Measurements from ENCODE around the gene ABCA1.
"Not testable (repeated sequence)": the region's sequence is repeated elsewhere in the genome, so short reads cannot be mapped to it uniquely, and the experiment has no call there.

The ABCA1 gene

DNA sequence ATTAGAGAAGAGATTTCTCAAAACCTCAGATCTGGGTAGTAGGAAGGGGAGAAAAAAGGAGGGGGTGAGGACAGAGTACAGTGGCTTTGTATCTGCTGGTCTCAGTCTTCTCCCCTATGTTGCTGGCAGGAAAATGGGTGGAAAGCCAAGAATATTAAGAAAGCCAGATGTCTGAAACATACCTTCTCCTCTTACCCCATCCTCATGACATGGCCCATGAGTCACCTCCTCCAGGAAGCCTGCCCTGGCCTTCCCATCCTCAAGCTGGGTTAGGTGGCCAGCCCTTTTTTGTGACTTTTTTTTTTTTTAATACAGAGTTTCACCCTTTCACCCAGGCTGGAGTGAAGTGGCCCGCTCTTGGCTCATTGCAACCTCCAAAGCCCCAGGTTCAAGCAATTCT lies 61.8 kb downstream of the ABCA1 start:
- no peak for DNase-seq

DNA sequence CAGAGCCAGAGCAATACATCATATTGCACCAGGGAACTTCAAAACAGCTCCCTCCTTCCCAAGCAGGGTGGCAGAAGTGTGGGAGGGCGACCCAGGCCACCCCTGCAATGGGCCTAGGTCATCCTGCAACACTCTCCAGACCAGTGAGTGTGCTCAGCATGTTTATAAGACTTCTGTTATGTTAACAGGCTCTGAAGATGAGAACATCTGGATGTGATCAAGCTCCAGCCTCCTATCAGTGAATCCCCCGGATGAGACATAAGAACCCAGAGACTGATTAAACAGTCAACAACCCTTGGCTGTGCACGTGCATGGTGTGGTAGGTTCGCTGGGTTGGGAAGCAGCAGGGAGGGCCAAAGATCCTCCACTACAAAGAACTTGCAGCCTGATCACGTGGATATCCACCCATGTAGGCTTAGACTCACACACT lies 63.3 kb downstream of the ABCA1 start:
- no peak for DNase-seq

DNA sequence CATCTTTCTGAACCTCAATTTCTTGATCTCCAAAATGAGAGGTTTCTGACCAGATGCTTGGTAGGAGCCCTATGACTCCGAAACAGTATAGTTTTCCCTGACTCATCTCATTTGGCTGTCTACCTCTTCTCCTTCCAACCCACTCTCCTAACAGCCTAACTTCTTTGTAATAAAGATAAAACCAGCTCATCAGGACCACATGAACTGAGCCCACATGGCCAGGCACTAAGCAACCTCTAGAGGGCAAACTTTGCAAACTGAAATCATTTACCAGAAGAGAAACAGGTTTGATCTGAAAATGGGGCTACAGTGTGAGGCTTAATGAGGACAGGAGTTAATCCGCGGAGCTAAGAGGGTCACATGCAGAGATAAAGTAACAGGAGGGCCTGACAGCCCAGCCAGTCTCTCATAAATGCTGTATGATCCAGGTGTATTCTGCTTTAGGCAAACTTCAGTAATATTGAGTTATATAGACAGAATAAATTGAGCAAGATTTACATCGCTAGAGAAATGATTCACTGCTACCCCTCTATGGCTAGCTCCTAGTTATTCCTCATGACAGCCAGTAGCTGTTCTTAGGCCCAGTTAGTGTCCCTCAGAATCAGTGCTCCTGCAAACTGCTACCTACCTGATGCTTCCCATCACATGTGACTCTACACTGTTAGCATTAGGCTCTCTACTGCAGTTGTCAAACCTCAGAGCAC lies 64.6 kb downstream of the ABCA1 start:
- DNase-seq, result peak; percentile 61

DNA sequence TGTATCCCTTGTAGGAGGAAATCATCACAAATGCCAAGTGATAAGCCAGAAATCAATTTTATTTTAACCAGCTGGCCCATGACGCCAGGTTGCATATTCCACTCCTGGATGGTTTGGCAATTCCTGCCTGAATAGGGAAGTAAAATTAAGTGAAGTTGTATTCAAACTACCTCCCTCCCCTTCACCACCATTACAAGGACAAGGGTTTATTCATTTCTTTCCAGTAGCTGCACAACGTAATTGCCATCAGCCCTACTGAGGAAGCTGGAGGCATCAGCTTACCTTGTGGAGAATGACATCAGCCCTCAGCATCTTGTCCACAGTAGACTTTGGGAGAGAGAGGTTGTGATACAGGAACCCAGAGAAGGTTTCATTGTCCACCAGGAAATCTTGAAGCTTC lies 66.6 kb downstream of the ABCA1 start:
- no peak for DNase-seq

DNA sequence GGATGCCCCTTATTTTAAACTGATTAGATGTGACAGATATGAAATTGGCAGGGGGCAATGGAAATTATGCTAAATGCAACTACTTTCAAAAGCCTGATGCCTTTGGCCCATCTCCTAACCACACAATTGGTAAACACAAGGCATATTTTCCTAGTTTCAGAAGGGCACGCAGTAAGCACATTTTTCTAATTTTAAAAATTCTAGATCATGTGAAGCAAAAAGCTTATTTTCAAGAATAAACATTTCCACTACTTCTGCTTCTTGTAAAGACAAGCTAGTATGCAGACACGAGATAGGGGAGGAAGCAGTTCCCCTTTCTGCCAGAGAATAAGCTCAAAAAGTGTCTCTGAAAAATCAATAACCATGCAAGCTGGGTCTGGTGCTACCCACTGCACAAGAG lies 67.7 kb downstream of the ABCA1 start:
- DNase-seq, result no peak

DNA sequence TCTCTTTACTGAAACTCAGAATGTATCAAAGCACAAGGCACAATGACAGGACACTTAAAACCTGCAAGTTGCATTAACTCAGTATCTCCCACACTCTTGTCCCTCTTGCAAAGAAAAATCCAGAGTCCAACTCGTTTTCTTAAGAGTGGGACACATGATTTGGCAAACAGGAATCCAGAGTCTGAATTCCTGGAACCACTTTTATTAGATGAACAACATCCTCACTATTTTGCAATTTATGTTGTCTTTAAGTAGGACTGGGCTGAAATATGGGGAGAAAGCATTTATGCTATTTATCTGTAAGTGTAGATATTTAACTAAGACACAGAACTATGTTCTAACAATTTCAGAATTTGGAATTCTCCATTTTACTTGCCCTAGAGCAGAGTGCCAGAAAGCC lies 69.1 kb downstream of the ABCA1 start:
- no peak for DNase-seq

DNA sequence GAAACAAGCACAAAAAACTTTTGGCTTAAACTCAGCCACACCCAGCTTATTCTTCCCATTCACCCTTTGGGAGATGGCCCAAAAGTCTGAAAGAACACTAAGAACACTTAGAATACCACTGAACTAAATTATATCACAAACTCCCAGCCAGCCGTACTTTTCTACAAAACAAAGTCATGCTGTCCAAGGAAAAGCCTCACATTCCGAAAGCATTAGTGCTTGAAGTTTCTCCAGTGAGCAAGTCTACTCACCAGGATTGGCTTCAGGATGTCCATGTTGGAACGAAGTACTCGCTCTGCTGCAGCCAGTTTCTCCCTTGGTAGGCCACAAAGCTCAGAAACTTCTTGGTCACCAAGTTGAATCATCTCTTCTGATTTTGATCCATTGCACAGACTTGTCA lies 69.7 kb downstream of the ABCA1 start:
- no peak for DNase-seq

DNA sequence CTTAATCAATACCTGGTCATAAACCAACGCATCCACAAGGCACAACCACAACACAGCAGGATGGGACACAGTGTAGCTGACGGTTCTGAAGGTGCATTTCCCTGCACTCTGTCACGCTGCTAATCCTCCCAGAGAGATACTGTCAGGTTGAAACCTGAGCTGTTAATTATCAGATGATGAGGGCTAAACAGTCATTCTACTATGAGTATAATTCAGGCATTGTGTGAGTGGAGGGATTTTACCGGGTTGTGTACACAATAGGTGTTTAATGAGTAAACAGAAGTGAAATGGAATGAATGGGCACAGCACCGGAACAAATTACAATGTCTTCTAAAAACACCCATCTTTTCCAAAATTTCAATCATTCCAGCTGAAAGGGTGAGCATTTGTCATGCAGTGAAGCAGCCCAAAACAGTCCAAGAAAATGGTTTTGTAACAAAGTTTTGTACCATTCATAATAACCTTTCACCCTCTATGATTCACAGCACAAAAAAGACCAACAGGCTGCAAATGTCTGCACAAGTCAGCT lies 71.5 kb downstream of the ABCA1 start:
- DNase-seq, result no peak

DNA sequence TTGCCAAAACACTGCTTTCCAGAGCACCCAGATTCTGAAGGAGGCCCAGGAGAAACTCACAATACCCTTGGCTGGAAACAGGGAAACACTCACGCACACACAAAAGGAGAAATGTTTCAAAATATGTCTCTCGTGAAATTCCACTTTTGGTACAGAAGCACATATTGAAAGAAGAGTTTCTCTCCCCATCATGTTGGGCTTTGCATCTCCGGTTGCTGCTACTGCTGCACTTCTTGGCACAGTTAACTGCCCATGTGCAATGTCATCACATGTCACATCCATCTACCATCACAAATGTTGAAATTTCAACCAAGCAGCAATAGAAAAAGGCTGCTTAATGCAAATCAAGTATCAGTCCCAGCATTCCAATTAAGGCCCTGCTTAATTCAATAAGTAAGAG lies 72.1 kb downstream of the ABCA1 start:
- DNase-seq, result no peak

DNA sequence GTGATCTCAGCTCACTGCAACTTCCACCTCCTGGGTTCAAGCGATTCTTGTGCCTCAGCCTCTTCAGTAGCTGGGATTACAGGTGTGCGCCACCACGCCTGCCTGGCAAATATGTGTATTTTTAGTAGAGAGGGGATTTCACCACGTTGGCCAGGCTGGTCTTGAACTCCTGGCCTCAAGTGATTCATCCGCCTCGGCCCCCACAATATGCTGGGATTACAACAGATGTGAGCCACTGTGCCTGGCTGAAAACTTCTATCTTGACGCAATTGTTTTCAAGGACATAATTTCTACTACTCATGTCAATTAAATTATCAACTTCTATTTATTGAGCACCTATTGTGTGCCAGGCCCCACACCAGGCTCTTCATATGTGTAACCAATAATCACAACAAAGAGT lies 72.7 kb downstream of the ABCA1 start:
- not testable (repeated sequence) for DNase-seq

DNA sequence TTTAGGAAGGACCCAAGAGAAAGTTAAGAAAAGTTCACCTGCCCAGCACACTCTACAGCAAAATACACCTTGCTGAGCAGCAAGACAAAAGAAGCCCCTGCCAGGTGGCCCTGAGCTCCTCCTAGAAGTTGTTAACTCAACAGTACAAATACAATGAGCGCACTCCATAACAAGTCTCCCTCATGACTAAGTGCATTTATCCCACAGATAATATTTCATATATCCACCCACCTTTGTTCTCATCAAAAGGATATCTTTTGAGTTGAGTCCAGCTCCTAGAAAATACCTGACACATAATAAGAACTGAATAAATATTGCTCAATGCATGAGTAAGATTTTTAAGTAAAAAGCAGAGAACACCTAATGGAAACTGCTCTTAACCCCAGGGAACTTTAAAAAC lies 73.3 kb downstream of the ABCA1 start:
- DNase-seq, result no peak

DNA sequence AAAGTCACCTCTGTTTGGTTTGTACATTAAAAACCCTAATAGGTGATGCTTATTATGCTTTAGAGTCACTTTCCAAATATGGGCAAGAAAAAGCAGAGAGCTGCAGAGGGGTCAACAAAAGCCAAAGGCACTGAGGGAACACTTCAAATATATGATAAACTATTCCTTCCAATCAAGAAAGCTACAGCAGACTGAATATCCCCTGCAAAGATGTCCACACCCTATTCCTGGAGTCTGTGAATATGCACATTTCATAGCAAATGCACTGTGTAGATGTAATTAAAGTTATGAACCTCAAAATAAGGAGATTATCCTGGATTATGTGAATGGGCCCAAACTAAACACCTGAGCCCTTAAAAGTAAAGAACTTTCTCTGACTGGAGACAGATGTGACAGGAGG lies 74.3 kb downstream of the ABCA1 start:
- no peak for DNase-seq

DNA sequence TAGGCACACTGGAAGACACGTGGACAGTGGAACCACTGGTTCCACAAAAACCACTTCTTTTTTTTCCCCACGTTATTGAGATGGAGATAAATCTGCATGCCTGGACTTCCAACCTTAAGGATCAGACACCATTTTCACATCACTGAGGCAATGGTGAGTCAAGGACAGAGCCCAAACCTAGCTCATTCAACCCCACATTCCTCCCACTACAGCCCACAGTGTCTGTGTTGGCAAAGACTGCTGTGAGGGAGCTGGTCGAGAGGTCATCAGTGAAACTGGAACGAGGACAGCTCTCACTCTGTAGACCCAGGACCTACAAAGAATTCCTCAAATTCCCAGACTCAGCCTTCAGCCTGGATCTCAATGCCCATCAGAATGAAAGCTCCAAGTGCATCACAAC lies 74.8 kb downstream of the ABCA1 start:
- DNase-seq, result no peak

DNA sequence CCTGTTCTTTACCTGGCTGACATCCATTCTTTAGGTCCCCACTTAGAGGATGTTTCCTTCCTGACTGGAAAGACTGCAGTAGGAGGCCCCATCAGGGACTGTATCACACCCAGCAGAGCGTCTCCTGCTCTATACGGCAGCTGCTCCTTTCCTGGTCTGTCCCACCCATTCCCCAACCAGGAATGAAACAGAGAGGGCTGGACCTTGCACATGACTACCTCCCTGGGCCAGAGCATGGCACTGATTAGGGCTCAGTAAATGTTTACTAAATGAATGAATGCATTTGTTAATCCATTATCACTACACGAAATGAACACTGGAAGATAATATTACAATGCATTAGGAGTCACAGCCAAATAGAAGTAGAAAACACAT lies 76.4 kb downstream of the ABCA1 start:
- DNase-seq, result no peak

DNA sequence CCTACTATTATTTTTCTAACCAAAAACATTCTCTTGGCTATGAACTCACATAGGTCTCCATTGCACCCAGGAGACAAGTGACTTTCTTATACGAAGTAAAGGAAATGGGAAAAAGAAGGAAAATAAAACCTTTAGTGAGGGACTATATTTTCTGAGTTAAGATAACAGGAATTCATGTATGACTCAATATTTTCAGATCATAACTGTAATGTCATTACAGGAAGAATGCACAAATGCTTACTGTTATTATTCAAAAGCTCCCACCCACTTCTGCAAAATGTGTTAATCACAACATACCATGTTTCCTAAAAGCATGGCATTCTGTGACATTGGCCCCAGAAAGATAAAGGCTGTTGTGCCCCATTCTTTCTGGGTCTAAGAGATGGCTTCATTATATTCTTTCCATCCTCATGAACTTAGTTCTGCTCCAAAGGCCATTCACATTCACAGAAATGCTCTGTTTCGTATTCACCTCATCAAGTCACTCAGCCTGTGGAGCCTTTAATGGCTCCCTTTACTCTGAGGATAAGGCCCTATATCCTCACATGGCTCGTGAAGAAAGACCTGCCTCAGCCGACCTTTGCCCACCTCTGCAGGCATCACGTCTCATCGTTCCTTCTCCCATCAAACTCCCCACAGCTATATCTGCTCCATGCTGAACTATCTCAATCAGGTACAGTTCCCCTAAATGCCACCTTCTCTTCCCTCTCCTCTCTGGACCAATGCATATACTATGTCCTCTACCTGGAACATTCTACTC lies 77.0 kb downstream of the ABCA1 start:
- DNase-seq, result no peak

DNA sequence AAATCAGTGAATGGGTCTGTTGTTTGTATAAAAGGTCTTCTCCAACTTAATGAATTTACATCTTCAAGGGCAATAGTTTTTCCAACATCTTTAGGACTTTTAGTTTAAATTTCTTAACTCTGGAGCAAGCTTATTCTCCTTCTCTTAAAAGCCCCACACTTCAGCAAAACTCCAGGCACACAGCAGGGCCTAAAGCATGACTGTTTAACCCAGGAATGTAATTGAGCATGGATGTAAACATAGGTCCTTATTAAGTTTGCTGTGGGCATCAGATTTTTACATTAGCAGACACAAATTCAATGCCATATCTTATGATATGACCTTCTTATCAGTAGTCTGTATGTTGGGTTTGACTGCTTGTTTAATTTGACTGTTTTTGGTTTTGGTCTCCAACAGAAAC lies 78.9 kb downstream of the ABCA1 start:
- no peak for DNase-seq

DNA sequence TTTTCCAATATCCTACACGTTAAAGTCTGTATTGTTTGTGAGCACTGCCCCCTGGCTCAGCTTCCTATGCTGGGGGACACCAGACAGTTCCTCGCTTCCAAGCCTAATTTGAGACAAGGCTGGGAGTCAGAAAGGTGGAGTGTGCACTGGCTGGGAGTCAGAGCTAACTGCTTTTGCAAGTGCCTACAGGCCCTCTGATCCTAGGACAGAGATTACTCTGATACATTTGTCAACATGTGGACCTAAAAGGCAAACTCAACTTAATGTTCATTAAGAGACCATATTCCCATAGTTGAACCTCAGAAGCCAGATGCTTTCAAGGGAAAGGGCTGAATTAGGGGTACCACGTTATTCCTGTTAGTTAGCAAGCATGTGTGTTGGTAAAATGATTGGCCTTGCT lies 83.2 kb downstream of the ABCA1 start:
- no peak for DNase-seq

DNA sequence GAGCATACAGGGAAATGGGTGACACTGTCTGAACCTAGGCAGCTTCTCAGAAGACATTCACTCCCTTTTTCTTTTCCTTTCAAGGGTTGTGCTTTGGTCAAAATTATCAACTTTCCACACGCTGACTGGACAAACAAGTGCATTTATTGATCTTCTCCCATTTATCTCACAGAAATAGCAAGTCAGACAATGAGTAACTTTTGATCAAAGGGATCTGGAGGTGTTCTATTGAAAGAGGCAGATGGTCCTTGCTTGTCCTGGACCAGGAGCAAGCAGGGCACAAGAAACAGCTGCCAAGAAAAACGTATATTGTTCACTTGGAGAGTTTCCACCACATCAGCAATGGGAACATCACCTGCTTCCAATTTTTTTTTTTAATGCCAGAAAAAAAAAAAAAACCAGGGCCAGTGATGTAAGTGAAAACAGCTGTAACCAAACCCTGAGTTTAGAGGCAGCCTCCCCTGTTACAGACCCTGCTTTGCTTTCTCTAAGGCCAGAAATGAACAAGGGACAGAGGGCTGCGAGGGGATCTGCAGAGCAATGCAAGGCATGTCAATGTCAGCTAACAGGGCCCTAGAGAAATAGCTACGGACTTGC lies 84.2 kb downstream of the ABCA1 start:
- no peak for DNase-seq

DNA sequence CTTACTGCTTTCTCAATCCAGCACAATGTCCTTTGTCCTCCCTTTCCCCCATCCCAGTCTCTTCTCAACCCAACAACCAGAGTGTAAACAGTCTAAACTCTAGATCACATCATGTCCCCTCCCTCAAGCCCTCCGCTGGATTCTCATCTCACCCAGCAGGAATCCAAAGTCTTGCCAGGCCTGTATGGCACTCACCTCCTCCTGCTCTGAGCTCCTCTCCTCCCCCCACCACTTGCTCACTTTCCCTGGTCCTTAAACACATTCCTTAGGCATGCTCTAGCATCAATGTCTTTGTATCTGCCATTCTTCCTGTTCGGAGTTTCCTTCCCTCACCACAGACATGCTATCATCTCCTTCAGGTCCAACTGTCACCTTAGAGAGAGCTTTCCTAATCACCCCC lies 85.3 kb downstream of the ABCA1 start:
- DNase-seq, result no peak

DNA sequence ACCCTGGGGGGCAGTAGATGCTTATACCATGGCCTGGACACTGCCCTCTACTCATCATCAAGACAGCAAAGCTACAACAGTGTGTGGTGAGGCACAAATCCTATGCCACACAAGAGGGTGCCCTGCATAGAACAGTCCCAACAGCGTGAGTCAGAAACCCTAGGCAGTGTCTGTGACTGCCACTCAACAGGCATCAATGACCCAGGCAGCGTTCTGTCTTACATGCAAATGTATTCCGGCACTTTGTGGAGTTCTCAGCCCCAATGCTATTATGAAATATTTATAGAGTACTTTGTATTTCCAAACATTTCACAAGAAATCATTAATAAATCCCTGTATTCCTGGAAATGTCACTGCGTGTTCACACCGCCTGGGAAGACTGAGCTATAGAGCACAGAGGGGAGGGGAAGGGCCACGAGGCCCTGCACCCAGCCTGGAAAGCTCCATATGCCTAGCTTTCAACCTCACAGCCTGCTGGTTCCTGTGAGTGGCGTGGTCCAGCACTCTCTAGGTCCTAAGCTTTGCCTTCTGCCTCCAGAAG lies 86.3 kb downstream of the ABCA1 start:
- DNase-seq, result no peak

DNA sequence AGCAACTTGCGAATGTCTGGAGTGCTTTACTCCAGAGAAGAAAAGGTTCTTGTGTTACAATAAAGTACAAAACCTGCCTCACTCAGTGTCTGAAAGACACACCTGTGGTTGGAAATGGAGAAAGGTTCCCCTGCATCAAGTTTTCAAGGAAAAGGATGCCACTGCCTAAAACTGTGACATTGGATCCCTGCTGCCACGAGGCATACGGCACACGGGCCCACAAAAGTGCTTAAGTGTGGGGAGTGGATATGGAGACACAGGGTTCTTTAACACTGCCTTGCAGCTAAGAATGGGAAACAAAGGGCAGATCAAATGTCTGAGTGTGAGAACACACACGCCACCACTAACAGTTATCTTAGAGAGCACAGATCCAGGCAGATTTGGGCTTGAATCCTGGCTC lies 89.0 kb downstream of the ABCA1 start:
- no peak for DNase-seq

DNA sequence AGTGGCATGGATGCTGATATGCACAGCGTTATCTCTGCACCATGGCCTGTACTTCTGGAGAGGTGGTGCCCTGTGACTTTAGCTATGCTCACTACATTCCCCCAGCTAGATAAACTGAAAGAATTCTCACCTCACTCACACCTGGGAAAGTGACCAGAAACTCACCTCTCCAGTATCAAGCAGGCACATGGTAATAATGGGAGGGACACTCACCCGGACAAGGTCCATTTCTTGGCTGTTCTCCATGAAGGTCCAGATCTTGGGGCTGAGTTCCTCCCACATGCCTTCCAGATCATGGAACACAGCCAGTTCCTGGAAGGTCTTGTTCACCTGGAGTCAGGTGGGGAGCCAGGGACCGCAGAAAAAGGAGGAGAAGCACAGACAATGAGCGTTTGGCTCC lies 91.2 kb downstream of the ABCA1 start:
- no peak for DNase-seq

DNA sequence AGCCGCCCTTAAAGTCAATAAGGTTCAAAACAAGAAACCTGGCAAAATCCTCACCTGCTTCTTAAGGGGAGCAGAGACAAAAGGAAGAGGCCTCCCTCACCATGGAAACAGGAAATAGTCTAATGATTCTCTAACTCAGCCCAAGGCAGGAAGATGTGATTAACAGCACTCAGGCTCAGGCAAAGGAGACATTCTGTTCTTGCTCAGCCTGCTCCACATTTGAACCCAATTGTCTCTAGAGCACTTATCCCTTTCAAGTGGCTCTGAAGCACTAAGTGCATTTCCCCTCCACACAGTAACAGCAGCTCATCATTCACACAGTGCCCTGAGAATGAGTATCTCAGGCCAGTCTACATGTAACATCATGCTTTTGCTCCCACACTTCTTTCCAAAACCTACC lies 91.7 kb downstream of the ABCA1 start:
- no peak for DNase-seq

DNA sequence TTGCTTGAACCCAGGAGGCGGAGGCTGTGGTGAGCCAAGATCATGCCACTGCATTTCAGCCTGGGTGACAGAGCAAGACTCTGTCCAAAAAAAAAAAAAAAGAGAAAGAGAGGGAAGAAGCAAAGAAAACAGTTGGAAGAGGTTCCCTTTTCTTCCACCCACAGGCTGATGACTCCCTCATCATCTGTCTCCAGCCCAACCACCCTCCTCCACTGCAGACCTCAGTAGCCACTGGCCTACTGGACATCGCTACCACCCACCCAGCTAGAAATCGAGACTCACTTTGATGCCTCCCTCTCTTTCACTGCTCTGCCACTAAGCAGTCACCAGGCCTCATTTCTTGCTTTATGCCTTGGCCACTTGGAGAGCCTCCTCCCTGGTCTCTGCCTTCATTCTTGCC lies 92.8 kb downstream of the ABCA1 start:
- no peak for DNase-seq

All from NCI-H446 treated with DMSO at 0.1 percent for 48 hours (cell line).